Adrenal gland (tissue), 12 donors: ENCODE results near the gene ANKRD44. TPM values are rescaled to one million over a fixed set of nuclear protein-coding genes. Genes with fewer than 3 reads are reported as not detected.

Experiments used
- DNase-seq, 7 donors: peaks; one replicate each; pipeline ENCODE4 v3.0.0-alpha.2; 2019 to 2020
- H3K27ac ChIP-seq, 5 donors: fragments of 200-600 bp; sonication (generic) in 4 of 5; 1 replicate in 3 of 5; 2 replicates in 2 of 5; pipeline versions ENCODE4 v1.5.1 to v1.8.0; 2016 to 2020; ENCODE audit warnings: mild to moderate bottlenecking in 1 of 5
- H3K27me3 ChIP-seq: fragments of 200-600 bp; 2 replicates; pipeline ENCODE4 v1.8.0; 2021
- H3K36me3 ChIP-seq, 2 donors: fragments of 200-600 bp; replicated peaks in 1 of 2; 1 replicate in 1 of 2; 2 replicates in 1 of 2; pipeline versions ENCODE4 v1.5.1 to v1.8.0; 2018 to 2022
- H3K4me1 ChIP-seq, 2 donors: fragments of 200-600 bp; replicated peaks in 1 of 2; 1 replicate in 1 of 2; 2 replicates in 1 of 2; pipeline versions ENCODE4 v1.5.1 to v1.8.0; 2018 to 2021
- H3K4me3 ChIP-seq, 4 donors: fragments of 200-600 bp; sonication (generic) in 3 of 4; one replicate each; pipeline ENCODE4 v1.5.1; 2016 to 2018
- H3K9me3 ChIP-seq, 3 donors: fragments of 200-600 bp; sonication (generic) in 1 of 3; replicated peaks in 1 of 3; 1 replicate in 2 of 3; 2 replicates in 1 of 3; pipeline versions ENCODE4 v1.5.1 to v1.8.0; 2016 to 2021
- POLR2A ChIP-seq, 2 donors: fragments of 450-650 bp; IDR thresholded peaks; one replicate each; pipeline ENCODE4 v1.6.1; 2017; ENCODE audit warnings: antibody characterized with exemption in 2 of 2, mild to moderate bottlenecking in 2 of 2, moderate library complexity in 1 of 2
- WGBS, 4 donors: extraction: QIAGEN DNeasy Blood & Tissue Kit in 2 of 4; methylation state at CpG; one replicate each; pipeline versions ENCODE4 v1.1.5 to v1.1.7; 2013 to 2017; 5-methylcytosine and 5-hydroxymethylcytosine counted together
- intact Hi-C, 2 donors: fragments of 100-400 bp; cut with DNase I; formaldehyde crosslinking; loops; one replicate each; pipeline versions ENCODE4 v1.14.1 to v1.15.0; 2022 to 2023
- polyA plus RNA-seq, 3 donors: library from polyadenylated mRNA; stranded (reverse); fragments of 200-250 nt in 2 of 3; fragments of 350-450 nt in 1 of 3; fragmentation: Illumina TruSeq in 1 of 3; extraction: RNeasy Lipid Tissue Mini Kit (QIAGEN cat#74804) in 1 of 3; gene quantifications; one replicate each; pipeline ENCODE4 v1.2.3, GENCODE V29; 2013 to 2014
- total RNA-seq, 9 donors: library from RNA; depleted of rRNA in 4 of 9; stranded (reverse); fragments of >200 nt in 4 of 9; fragments of 120-200 nt in 1 of 9; fragmentation: NEBNext Ultra II Directional in 1 of 9; extraction: Animal tissue kit (Norgen Biotek cat#: 25700) in 1 of 9; gene quantifications; one replicate each; pipeline versions ENCODE4 v1.1.0 to v1.2.4, GENCODE V29; 2013 to 2023
- TF ChIP-seq, protein P1 (sequence below), 6 experiments: fragments of 450-650 bp in 4 of 6; fragments of 200-600 bp in 2 of 6; sonication (generic) in 1 of 6; IDR thresholded peaks; 1 replicate in 5 of 6; 2 replicates in 1 of 6; pipeline versions ENCODE4 v1.5.1 to v1.8.0; 2016 to 2021; ENCODE audit warnings: antibody characterized with exemption in 6 of 6, mild to moderate bottlenecking in 2 of 6, moderate library complexity in 1 of 6
- donor health status: healthy with polysubstance abuse.
- donor health status: Bipolar disorder and iron deficiency.
- donor health status: DM: yes; HTN: yes; CAD: no.
- donor health status: DM: no; HTN: no; CAD: no.
- donor health status: DM: no; HTN: no; CAD: no.
- donor health status: DM: yes; HTN: yes; CAD: no.

The ANKRD44 gene
- total and polyA plus RNA-seq, 12 donors, result 3.8 to 40.2 (median 21.3) TPM

GRCh38 chr2:196985511-196986183 is 324.9 kb downstream of the ANKRD44 start:
- WGBS, 4 donors, result 79 to 95% (median 87%) methylated on average over 3 of the region's 3 CpGs
- peaks cover 6 to 29% of the 10 kb centered on the region in 2 donors for H3K4me1 ChIP-seq
- H3K27ac ChIP-seq, result no peak overlapping the region
- H3K9me3 ChIP-seq, result no peaks in the 10 kb centered on the region
- intact Hi-C loops, result no loop called here
- H3K27me3 ChIP-seq, result no peaks in the 10 kb centered on the region
- TF ChIP-seq, protein P1, sequence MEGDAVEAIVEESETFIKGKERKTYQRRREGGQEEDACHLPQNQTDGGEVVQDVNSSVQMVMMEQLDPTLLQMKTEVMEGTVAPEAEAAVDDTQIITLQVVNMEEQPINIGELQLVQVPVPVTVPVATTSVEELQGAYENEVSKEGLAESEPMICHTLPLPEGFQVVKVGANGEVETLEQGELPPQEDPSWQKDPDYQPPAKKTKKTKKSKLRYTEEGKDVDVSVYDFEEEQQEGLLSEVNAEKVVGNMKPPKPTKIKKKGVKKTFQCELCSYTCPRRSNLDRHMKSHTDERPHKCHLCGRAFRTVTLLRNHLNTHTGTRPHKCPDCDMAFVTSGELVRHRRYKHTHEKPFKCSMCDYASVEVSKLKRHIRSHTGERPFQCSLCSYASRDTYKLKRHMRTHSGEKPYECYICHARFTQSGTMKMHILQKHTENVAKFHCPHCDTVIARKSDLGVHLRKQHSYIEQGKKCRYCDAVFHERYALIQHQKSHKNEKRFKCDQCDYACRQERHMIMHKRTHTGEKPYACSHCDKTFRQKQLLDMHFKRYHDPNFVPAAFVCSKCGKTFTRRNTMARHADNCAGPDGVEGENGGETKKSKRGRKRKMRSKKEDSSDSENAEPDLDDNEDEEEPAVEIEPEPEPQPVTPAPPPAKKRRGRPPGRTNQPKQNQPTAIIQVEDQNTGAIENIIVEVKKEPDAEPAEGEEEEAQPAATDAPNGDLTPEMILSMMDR (IDR thresholded peaks at IDR 0.05), result no peak
- no peak for TF ChIP-seq POLR2A (IDR thresholded peaks at IDR 0.05)
- no peak overlapping the region for H3K4me3 ChIP-seq
- no peak for DNase-seq
- H3K36me3 ChIP-seq, result no peaks in the 10 kb centered on the region

GRCh38 chr2:196984903-196985302 is 325.7 kb downstream of the ANKRD44 start:
- H3K27me3 ChIP-seq, result no peaks in the 10 kb centered on the region
- H3K36me3 ChIP-seq, result no peaks in the 10 kb centered on the region
- peaks cover 6 to 28% of the 10 kb centered on the region in 2 donors for H3K4me1 ChIP-seq
- no peaks in the 10 kb centered on the region for H3K9me3 ChIP-seq
- no peak for DNase-seq
- WGBS, 4 donors, result 90 to 99% (median 96%) methylated on average over 5 of the region's 5 CpGs
- TF ChIP-seq, protein P1 (IDR thresholded peaks at IDR 0.05), result no peak
- no peak for TF ChIP-seq POLR2A (IDR thresholded peaks at IDR 0.05)
- H3K4me3 ChIP-seq, result no peak overlapping the region
- intact Hi-C loops, result no loop called here
- H3K27ac ChIP-seq, result no peak overlapping the region

- Histone ChIP-seq H3K4me3 (no peak overlapping the region), H3K4me1 (peaks cover 6 to 19% of the 10 kb centered on the region in 2 donors), H3K36me3 (no peaks in the 10 kb centered on the region), H3K27me3 (no peaks in the 10 kb centered on the region), H3K27ac (no peak overlapping the region), H3K9me3 (no peaks in the 10 kb centered on the region)
- WGBS, 4 donors, result 75 to 79% (median 78%) methylated on average over 3 of the region's 3 CpGs
- intact Hi-C loops, result no loop called here
- no peak for TF ChIP-seq POLR2A (IDR thresholded peaks at IDR 0.05)
- TF ChIP-seq, protein P1 (IDR thresholded peaks at IDR 0.05), result no peak
- no peak for DNase-seq
These were observed 326.6 kb downstream of the ANKRD44 start for GRCh38 chr2:196983934-196984333.

GRCh38 chr2:196980473-196980872 is 330.1 kb downstream of the ANKRD44 start:
- WGBS, 4 donors, result 45 to 56% (median 50%) methylated on average over 3 of the region's 3 CpGs
- TF ChIP-seq POLR2A (IDR thresholded peaks at IDR 0.05), result no peak
- TF ChIP-seq, protein P1 (IDR thresholded peaks at IDR 0.05), result no peak
- no peak for DNase-seq
- H3K4me3 ChIP-seq, result no peak overlapping the region
- H3K36me3 ChIP-seq, result no peaks in the 10 kb centered on the region
- H3K27ac ChIP-seq, result no peak overlapping the region
- intact Hi-C loops, result no loop called here
- no peaks in the 10 kb centered on the region for H3K4me1 ChIP-seq
- no peaks in the 10 kb centered on the region for H3K27me3 ChIP-seq
- H3K9me3 ChIP-seq, result no peaks in the 10 kb centered on the region
